ENCODE measurements around the gene GINS2.

Gene GINS2

DNA sequence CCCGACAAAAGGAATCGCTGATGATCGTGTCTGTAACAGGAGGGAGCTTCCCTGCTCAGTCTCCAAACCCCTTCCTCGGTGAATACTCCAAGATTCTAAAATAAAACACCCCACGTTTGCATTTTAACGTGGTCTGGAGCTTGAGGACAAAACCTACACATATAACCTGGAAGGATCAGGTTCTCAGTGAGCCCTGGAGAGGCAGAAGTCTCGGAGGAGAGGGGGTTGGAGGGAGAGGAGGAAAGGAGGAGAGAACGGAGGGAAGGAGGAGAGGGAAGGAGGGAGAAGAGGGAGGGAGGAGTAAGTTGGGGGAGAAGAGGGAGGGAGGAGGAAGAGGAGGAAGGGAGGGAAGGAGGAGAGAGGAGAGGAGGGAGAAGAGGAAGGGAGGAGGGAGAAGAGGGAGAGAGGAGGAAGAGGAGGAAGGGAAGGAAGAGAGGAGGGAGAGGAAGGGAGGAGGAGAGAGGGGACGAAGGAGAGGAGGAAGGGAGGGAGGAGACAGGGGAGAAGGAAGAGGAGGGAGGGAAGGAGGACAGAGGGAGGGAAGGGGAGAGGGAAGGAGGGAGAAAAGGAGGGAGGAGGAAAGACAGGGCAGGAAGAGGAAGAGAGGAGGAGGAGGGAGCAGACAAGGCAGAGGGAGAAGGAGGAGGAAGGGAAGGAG, 27.4 kb upstream of the GINS2 start:
- no peak for DNase-seq (ENCODE audit: low read depth)

- no peak for DNase-seq (ENCODE audit: low read depth)
These were observed 26.6 kb upstream of the GINS2 start for GRCh38 chr16:85715169-85716021.

DNA sequence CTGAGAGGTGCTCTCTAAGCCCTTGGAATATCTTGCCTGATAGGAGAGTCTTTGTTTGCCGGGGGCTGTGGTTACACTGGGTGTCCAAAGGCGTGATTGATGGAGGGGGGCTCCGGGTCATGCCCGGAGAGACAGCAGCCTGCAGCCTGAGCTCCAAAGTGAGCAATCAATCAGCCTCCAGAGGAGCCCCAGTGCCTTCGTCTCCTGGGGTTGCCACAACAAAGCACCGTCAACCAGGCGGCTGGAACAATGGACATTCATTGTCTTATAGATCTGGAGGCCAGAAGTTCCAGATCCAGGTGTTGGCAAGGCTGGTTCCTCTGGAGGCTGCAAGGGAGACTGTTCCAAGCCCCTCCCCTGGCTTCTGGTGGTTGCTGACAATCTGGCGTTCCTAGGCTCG, 24.0 kb upstream of the GINS2 start:
- DNase-seq (ENCODE audit: low read depth), result no peak

GRCh38 chr16:85711982-85712587, 23.3 kb upstream of the GINS2 start:
- no peak for DNase-seq (ENCODE audit: low read depth)

GRCh38 chr16:85710732-85711131, 22.0 kb upstream of the GINS2 start:
- DNase-seq (ENCODE audit: low read depth), result no peak

- DNase-seq (ENCODE audit: low read depth), result no peak
These were observed 21.2 kb upstream of the GINS2 start for GRCh38 chr16:85709766-85710585.

DNA sequence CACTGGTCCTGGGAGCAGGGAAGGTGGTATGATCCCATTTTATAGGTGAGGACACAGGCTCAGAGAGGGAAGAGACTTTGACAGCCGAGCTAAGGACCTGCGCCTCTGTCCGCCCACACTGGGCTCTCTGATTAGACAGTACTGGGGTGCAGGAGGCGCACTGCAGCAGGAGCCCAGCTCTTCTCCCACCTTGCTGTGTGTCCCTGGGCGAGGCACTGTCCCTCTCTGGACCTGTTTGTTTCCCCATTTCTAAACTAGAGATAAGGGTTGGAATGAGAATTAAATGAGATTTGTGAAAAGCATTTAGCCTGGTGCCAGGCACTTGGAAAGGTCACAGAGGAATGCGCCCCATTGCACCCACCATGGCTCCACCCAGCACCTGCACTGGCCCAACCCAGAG, 19.6 kb upstream of the GINS2 start:
- DNase-seq (ENCODE audit: low read depth), result no peak

DNA sequence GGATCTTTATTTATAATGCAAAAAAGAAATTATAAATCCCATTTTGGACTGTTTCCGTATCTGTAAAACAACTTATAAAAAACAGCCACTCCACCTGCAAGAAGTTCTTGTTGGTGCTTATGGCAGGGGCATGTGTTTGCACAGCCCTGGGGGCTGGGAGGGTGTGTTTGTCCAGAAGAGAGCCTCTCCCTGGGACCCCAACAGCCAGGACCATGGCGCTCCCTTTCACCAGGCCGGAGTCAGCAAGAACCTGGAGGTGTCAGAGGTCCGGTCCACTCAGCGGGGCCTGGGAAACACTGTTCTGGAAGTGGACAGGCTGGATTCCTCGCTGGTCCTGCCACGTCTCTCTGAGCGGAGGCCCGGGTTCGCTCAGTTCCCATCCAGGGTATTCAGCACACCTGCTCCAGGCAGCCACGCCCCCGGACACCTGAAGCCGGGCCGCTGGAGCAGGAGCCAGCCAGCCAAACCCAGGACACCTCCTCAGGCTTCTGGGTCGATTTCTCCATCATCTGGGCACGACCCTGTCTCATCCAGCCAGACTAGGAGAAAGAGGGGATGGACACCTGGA, 18.9 kb upstream of the GINS2 start:
- no peak for DNase-seq (ENCODE audit: low read depth)

- no peak for DNase-seq (ENCODE audit: low read depth)
These were observed 17.8 kb upstream of the GINS2 start for GRCh38 chr16:85706449-85707034.

DNA sequence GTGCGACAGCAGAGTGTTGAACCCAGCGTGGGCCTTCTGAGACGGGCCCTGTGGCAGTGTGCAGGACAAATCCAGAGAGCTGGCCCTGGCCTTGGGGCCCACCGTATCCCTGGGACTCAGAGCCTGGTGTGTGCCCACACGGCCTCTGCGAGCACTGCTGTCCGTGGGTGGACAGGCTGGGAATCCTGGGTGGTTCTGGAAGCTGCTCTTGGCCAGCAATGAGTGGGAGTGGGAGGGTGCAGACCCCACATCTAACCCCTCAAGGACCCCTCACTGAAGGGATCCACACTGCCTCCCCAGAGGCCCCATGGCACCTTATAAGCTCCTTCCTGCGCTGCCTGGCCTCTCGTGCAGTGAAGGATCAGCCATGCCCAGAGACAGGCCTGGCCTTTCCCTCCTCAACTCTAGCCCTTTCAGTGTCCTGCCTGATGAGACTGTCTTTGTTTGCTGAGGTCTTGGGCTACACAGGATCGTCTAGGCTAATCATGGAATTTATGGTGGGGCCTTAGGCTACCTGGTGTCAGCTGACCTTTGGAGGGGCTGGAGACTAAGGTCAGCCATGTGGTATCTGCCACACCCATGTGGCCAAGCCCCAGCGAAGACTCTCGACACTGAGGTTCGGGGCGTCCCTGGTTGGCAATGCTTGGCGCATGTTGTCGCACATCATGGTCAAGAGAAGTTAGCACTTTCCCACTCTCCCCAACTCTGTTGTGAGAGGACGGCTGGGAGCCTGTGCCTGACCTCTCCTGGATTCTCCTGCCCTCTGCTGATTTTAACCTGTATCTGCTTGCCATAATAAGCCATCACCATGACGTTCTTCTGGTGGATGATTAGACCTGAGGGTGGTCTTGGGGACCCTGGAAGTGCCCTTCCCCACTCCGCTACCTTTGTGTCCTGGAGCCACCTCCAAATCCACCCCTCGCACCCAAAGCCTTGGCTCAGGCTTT, 16.4 kb upstream of the GINS2 start:
- no peak for DNase-seq (ENCODE audit: low read depth)

- no peak for DNase-seq (ENCODE audit: low read depth)
These were observed 15.3 kb upstream of the GINS2 start for GRCh38 chr16:85704011-85704410.

- DNase-seq (ENCODE audit: low read depth), result no peak
These were observed 10.9 kb upstream of the GINS2 start for GRCh38 chr16:85699628-85700027.

GRCh38 chr16:85698935-85699558, 10.3 kb upstream of the GINS2 start:
- DNase-seq (ENCODE audit: low read depth), result no peak

GRCh38 chr16:85698459-85698891, 9.7 kb upstream of the GINS2 start:
- DNase-seq (ENCODE audit: low read depth), result no peak

DNA sequence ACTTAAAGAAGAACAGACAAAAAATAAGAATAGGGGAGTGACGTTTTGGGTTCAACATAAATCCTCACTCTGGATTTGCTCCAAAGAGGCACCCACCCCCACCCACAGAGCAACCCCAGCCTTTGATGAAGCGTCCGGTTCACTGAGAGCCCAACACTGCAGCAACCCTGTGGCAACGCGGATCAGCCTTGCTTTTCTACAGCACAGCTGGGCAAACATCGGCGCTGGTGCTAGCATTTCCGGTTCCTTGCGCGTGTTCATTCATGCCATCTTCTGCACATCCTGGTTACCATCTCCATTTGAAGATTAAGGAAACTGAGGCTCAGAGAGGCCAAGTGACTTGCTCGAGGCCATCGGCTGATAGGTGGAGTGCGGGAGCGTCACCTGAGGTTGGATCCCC, 8.7 kb upstream of the GINS2 start:
- DNase-seq (ENCODE audit: low read depth), result no peak

DNA sequence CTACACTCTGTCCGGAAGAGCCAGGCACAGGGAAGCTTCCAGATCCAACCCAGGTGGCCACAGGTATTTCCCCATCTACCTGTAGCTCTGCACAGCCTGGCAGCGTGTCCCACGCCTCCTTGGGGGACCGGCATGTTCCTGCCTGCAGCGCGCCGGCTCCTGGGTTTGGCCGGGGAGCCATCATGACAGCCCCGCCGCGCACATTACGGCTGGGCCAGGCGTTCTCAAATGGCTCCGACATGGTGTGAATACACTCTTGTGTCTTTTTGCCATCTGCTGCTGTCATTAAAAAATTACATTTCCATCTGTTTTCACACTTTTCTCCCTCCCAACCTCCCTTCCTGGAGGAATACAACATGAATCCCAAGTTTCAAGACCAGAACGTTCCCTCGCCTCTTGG, 8.0 kb upstream of the GINS2 start:
- no peak for DNase-seq (ENCODE audit: low read depth)

DNA sequence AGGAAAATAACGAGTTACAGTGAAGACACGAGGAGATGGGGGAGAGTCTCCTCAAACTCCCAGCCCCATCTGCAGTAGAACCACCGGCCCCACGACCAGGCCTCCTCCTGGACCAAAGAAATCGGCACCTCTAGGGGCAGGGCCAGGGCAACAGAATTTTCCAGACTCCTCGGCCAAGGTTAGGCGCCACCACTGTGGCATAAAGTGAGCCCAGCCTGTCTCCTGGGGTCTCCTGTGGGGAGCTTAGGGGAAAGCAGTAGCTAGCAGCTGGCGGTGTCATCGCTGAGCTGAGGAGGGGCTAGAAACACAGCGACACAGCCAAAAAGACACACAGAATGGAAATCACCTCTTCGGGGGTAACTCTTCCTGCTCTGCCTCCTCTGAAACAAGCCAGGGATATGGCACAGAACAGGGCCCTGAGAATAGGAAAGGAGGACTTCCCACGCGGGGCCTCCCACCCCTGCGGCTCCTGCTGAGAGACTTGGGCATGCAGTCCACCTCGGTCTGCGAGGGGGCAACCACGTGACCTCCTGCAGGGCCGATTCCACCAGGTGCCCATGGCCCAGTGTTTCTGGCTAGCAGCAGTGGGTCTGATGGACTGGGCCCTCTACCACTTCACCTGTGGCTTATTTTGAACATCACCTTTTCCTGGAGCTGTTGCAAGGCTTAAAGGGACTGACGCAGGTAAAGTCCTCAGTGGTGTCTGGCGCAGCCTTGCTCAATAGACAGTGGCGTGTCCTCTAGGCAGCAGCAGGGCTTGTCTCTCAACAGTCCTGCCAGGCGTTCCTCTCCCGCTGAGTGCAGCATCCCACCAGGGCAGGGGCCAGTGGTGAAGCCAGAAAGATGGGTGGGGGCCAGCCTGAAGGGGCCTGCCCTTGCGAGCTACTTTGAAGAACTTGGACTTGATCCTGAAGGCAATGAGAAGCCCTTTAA, 6.7 kb upstream of the GINS2 start:
- no peak for DNase-seq (ENCODE audit: low read depth)

GRCh38 chr16:85690469-85691064, 1.8 kb upstream of the GINS2 start:
- no peak for DNase-seq (ENCODE audit: low read depth)

Data from fibroblast of the conjunctiva (primary cell).